Brain microvascular endothelial cell (primary cell): ENCODE data around the gene ZNF442.
"Not testable (repeated sequence)": the region's sequence is repeated elsewhere in the genome, so short reads cannot be mapped to it uniquely, and the experiment has no call there.

Experiments
- DNase-seq: peaks from one replicate; pipeline ENCODE4 v3.0.0-alpha.2; 2020
- H3K27ac ChIP-seq: fragments of 250-450 bp; sonication (Bioruptor Pico); 2 replicates; pipeline ENCODE4 v1.5.1; 2020; ENCODE audit warnings: mild to moderate bottlenecking, moderate library complexity
- H3K27me3 ChIP-seq: fragments of 250-450 bp; sonication (Bioruptor Pico); replicated peaks from 2 replicates; pipeline ENCODE4 v1.5.1; 2020; ENCODE audit warnings: mild to moderate bottlenecking
- H3K36me3 ChIP-seq: fragments of 250-450 bp; sonication (Bioruptor Pico); replicated peaks from 2 replicates; pipeline ENCODE4 v1.5.1; 2020; ENCODE audit warnings: mild to moderate bottlenecking
- H3K4me3 ChIP-seq: 2 replicates; pipeline ENCODE4 v1.5.1; 2011; ENCODE audit warnings: low read depth, mild to moderate bottlenecking, control low read depth, low read length, moderate library complexity
- CTCF ChIP-seq: IDR thresholded peaks from 2 replicates; pipeline ENCODE4 v1.5.1; 2011; ENCODE audit warnings: low read depth, mild to moderate bottlenecking, moderate library complexity, low read length, control low read depth, inconsistent platforms; ENCODE audit errors: missing control alignments
- in situ Hi-C: cut with HindIII; loops from 2 replicates; pipeline ENCODE4 v1.10.0; 2017; ENCODE audit warnings: low sequenced_read_pairs, low pct_ligation_motif_present

ZNF442 gene

GRCh38 chr19:12331211-12331941, 34.1 kb downstream of the ZNF442 start:
- Histone ChIP-seq H3K4me3 (no peak overlapping the region), H3K36me3 (no peaks in the 10 kb centered on the region), H3K27me3 (no peaks in the 10 kb centered on the region), H3K27ac (no peak overlapping the region)
- no peak for DNase-seq
- in situ Hi-C loops, result no loop called here
- no peak for TF ChIP-seq CTCF

GRCh38 chr19:12330340-12330739, 35.1 kb downstream of the ZNF442 start:
- Histone ChIP-seq H3K36me3 (no peaks in the 10 kb centered on the region), H3K27me3 (no peaks in the 10 kb centered on the region), H3K4me3 (no peak overlapping the region), H3K27ac (no peak overlapping the region)
- DNase-seq, result no peak
- no peak for TF ChIP-seq CTCF
- in situ Hi-C loops, result no loop called here

GRCh38 chr19:12325690-12326089, 39.8 kb downstream of the ZNF442 start:
- no peak for TF ChIP-seq CTCF
- Histone ChIP-seq H3K36me3 (no peaks in the 10 kb centered on the region), H3K4me3 (no peak overlapping the region), H3K27ac (no peak overlapping the region), H3K27me3 (no peaks in the 10 kb centered on the region)
- in situ Hi-C loops, result no loop called here
- no peak for DNase-seq

- in situ Hi-C loops, result no loop called here
- H3K27ac ChIP-seq, result no peak overlapping the region
- H3K4me3 ChIP-seq, result no peak overlapping the region
- TF ChIP-seq CTCF, result no peak
- no peaks in the 10 kb centered on the region for H3K27me3 ChIP-seq
- no peaks in the 10 kb centered on the region for H3K36me3 ChIP-seq
- DNase-seq, result no peak
Observed at GRCh38 chr19:12318782-12319413, 46.6 kb downstream of the ZNF442 start.

GRCh38 chr19:12314553-12314952, 50.9 kb downstream of the ZNF442 start:
- no peak overlapping the region for H3K27ac ChIP-seq
- no peak for TF ChIP-seq CTCF
- H3K27me3 ChIP-seq, result no peaks in the 10 kb centered on the region
- no peaks in the 10 kb centered on the region for H3K36me3 ChIP-seq
- H3K4me3 ChIP-seq, result no peak overlapping the region
- in situ Hi-C loops, result no loop called here
- DNase-seq, result no peak

- in situ Hi-C loops, H3K4me3 ChIP-seq, DNase-seq, H3K27ac ChIP-seq, H3K36me3 ChIP-seq, H3K27me3 ChIP-seq: not testable (repeated sequence)
Observed at GRCh38 chr19:12308891-12309290, 56.6 kb downstream of the ZNF442 start.
